Left colon (tissue), 2 donors: ENCODE data around the gene SUV39H1. TPM values are rescaled to one million over a fixed set of nuclear protein-coding genes. Genes with fewer than 3 reads are reported as not detected.
"Not testable (repeated sequence)": the region's sequence is repeated elsewhere in the genome, so short reads cannot be mapped to it uniquely, and the experiment has no call there.

Experiments used
- ATAC-seq: fragments of 200-7000 bp; cut with Tn5 transposase; one replicate; pipeline ENCODE4 v1.9.1; 2020; ENCODE audit warnings: mild to moderate bottlenecking, moderate library complexity
- DNase-seq, 2 donors: peaks; one replicate each; pipeline ENCODE4 v3.0.0-alpha.2; 2020
- intact Hi-C, 2 donors: fragments of 100-400 bp; cut with DNase I in 1 of 2; cut with micrococcal nuclease in 1 of 2; formaldehyde crosslinking; loops; one replicate each; pipeline versions ENCODE4 v1.11.2 to v1.14.0; 2022; cut with DNase I, micrococcal nuclease
- long read RNA-seq: library from polyadenylated mRNA; unstranded; transcript quantifications from one replicate; pipeline ENCODE4 v2.0.0, GENCODE V29; 2021
- total RNA-seq, 2 donors: library from RNA; stranded (reverse); fragmentation: NEBNext Ultra II Directional; extraction: Animal tissue kit (Norgen Biotek cat#: 25700); gene quantifications; one replicate each; pipeline ENCODE4 v1.2.1, GENCODE V29; 2021
- donor health status: DM: no; HTN: no; CAD: no.
- donor health status: DM: yes; HTN: yes; CAD: no.

Gene SUV39H1
- total RNA-seq: 1 to 10 TPM; 3.1 to 5.0 TPM
- long read RNA-seq, partial matches to known transcripts: 3 of 5 reads
- long read RNA-seq, other reads (novel, unspliced or antisense): 0 of 5 reads

- intact Hi-C loops: no loop called here
- DNase-seq (peak; percentile 86 to 87), ATAC-seq (peak; percentile 97)
These were observed at the start of gene SUV39H1 for GRCh38 chrX:48696301-48696908. TSS of gene SUV39H1 (plus strand) at chrX:48696734. CDS start at chrX:48696785, 51 bp downstream.

- ATAC-seq: peak; percentile 67
- intact Hi-C loops: no loop called here
- peak; percentile 12 to 25 for DNase-seq
These were observed 48.2 kb upstream of the SUV39H1 start for GRCh38 chrX:48648336-48648751.

- no peak for DNase-seq
- intact Hi-C loops: no loop called here
- peak; percentile 86 for ATAC-seq
These were observed 47.4 kb upstream of the SUV39H1 start for GRCh38 chrX:48649102-48649501.

- intact Hi-C loops, DNase-seq, ATAC-seq: not testable (repeated sequence)
These were observed 44.4 kb upstream of the SUV39H1 start for GRCh38 chrX:48652055-48652579.

- ATAC-seq, intact Hi-C loops, DNase-seq: not testable (repeated sequence)
These were observed 41.8 kb upstream of the SUV39H1 start for GRCh38 chrX:48654746-48655145.

GRCh38 chrX:48659686-48660085 lies 36.8 kb upstream of the SUV39H1 start:
- intact Hi-C loops, DNase-seq, ATAC-seq: not testable (repeated sequence)

DNA sequence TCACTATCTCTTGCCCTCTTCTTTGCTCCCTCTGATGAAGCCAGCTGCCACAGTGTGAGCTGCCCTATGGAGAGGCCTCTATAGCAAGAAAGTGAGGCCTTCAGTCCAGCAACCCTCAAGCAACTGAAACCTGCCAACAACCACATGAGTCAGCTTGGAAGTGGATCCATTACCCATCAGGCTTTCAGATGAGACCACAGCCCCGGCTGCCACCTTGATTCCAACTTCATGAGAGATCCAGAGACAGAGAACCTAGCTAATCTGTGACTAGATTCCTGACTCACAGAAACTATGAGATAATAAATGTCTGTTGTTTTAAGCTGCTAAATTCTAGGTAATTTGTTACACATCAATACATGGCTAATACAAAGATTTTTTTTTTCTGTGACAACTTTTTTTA lies 33.3 kb upstream of the SUV39H1 start:
- ATAC-seq (no peak), DNase-seq (no peak)
- intact Hi-C loops: no loop called here

DNA sequence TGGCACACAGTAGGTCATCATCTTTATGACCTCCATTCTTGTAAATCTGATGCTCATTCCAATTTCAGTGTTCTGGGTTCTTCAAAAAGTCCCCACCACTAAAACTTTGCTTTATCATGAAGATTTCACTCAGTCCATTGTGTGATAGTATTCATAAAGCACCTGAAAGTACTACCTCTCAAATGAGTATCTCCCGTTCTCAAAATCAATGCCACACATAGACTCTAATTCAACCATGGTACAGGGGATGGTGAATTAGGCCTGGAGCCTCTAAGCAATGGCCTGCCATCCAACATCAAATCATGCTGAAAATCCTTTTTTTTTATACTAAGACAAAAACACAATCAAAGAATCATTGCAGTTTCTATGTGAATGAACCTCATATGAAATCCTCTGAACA lies 32.4 kb upstream of the SUV39H1 start:
- ATAC-seq: no peak
- no peak for DNase-seq
- intact Hi-C loops: no loop called here

DNA sequence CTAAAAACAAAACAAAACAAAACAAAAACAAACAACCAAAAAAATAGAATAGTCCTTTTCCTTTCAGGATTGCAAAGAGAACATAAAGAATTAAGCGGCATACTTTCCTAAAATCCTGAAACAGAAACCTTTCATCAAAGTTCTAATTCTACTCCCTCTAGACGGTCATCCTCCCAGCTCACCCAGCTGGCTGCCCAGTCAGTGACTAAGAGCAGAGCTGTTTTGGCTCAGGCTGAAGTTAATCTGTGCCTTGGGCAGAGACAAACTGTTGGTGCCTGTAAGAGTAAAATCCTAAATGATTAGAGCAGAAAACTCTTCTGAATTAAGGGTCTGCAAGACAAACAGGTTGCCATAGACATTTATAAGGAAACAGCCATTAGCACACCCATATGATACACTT lies 30.5 kb upstream of the SUV39H1 start:
- DNase-seq (no peak), ATAC-seq (no peak)
- intact Hi-C loops: no loop called here

GRCh38 chrX:48666649-48667048 lies 29.9 kb upstream of the SUV39H1 start:
- no peak for DNase-seq
- no peak for ATAC-seq

GRCh38 chrX:48667509-48667908 lies 29.0 kb upstream of the SUV39H1 start:
- no peak for DNase-seq
- no peak for ATAC-seq
- intact Hi-C loops: no loop called here

More at GRCh38 chrX:48666649-48667048, 29.9 kb upstream of the SUV39H1 start:
- intact Hi-C loops: no loop called here

- ATAC-seq, DNase-seq, intact Hi-C loops: not testable (repeated sequence)
These were observed 28.3 kb upstream of the SUV39H1 start for GRCh38 chrX:48668187-48668586.

DNA sequence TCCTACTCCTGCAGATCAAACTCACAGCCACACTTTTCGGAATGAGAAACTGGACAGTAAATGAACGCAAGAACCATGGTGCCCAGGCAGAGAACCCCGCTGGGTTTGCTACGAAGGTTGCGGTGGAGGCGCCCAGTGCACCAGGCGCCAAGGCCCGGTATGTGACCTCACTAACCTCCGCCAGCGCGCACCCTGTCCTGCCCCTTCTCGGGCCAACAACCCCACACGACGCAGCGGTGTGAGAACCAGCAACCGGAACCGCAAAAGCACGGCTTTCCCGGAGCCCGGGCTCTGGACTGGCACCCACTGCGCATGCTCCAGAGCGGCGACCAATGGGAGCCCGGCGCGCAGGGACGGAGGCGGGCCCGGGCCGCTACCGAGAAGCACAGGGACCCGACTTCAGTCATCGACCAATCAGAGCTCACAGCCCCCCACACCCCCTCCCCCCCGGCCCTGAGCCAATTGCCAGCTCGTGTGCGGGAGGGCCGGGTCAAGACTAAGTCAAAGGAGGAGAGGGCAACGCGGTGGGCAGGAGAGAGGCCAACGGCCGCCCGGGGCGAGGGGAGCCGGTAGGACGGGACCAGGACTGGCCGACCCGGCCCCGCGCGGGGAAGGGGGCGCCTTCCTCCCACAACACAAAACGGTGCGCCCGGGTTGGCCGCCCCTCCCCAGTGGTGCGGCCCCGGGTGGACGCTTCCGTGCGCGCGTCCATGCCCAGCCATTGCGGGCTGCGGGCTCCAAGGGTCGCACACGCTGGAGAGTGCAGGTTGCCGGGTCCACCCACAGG lies 20.2 kb upstream of the SUV39H1 start:
- ATAC-seq: peak; percentile 94
- intact Hi-C loops: no loop called here

GRCh38 chrX:48676893-48677270 lies 19.7 kb upstream of the SUV39H1 start:
- ATAC-seq (peak; percentile 64), DNase-seq (peak in 1 of 2 donors; percentile 43)
- intact Hi-C loops: no loop called here

More for the DNA sequence above, 20.2 kb upstream of the SUV39H1 start:
- DNase-seq: peak; percentile 86 to 91

DNA sequence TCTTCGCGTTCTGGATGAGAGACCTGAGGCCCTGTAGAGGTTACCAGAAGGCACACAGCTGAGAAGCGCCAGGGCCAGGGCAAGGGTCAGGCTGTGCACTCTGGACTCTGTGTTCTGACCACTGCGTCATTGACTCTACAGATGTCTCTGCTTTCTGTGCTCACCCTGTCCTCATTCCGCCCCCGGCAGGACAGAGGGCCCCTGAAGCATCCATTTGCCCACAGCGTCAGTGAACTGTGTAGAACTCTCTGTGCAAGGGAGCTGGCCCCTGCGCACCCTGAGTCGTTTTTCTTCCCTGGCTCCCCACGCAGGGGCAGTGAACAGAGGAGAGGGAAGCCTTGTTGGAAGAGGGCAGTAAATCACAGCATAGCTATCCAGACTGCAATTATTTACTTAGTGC lies 19.0 kb upstream of the SUV39H1 start:
- intact Hi-C loops: no loop called here
- DNase-seq (no peak), ATAC-seq (peak; percentile 41)

GRCh38 chrX:48680467-48680866 lies 16.1 kb upstream of the SUV39H1 start:
- intact Hi-C loops, DNase-seq, ATAC-seq: not testable (repeated sequence)

DNA sequence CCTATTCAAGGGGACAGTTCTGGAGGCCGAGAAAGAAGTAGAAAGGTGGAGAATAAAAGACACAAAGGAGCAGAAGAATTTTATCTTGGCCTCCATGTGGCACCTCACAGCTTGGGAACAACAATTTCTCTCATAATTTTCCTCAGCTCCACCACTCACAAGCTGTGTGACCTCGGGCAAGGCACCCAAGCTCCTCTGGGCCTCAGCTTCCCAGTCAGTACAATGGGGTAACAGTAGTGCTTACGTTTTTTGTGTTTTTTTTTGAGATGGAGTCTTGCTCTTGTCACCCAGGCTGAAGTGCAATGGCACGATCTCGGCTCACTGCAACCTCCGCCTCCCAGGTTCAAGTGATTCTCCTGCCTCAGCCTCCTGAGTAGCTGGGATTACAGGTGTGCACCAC lies 15.6 kb upstream of the SUV39H1 start:
- intact Hi-C loops, ATAC-seq, DNase-seq: not testable (repeated sequence)

- intact Hi-C loops: no loop called here
- ATAC-seq (no peak), DNase-seq (no peak)
These were observed 14.9 kb upstream of the SUV39H1 start for GRCh38 chrX:48681539-48682183.

- intact Hi-C loops, ATAC-seq, DNase-seq: not testable (repeated sequence)
These were observed 13.7 kb upstream of the SUV39H1 start for GRCh38 chrX:48682795-48683194.
